Glutamatergic neuron (in vitro differentiated cells): Measurements from ENCODE around the gene CDR2. TPM values are rescaled to one million over a fixed set of nuclear protein-coding genes. Genes with fewer than 3 reads are reported as not detected.

Experiments
- DNase-seq: peaks from one replicate; pipeline ENCODE4 v3.0.0; 2022
- H3K27ac Mint-ChIP-seq: one replicate; pipeline ENCODE4 v1.8.0; 2020; ENCODE audit warnings: mild to moderate bottlenecking, mixed read lengths, inconsistent platforms; ENCODE audit not compliant: unreplicated experiment
- H3K27me3 Mint-ChIP-seq: one replicate; pipeline ENCODE4 v1.8.0; 2020; ENCODE audit warnings: mild to moderate bottlenecking, moderate library complexity, mixed read lengths, inconsistent platforms; ENCODE audit not compliant: unreplicated experiment
- H3K36me3 Mint-ChIP-seq: one replicate; pipeline ENCODE4 v1.8.0; 2020; ENCODE audit warnings: mild to moderate bottlenecking, mixed read lengths, inconsistent platforms; ENCODE audit not compliant: unreplicated experiment
- H3K4me1 Mint-ChIP-seq: one replicate; pipeline ENCODE4 v1.8.0; 2020; ENCODE audit warnings: mild to moderate bottlenecking, low read depth, mixed read lengths, inconsistent platforms; ENCODE audit not compliant: unreplicated experiment
- H3K4me3 Mint-ChIP-seq: one replicate; pipeline ENCODE4 v1.8.0; 2020; ENCODE audit warnings: mild to moderate bottlenecking, mixed read lengths, inconsistent platforms; ENCODE audit not compliant: unreplicated experiment
- H3K9me3 Mint-ChIP-seq: one replicate; pipeline ENCODE4 v1.8.0; 2020; ENCODE audit warnings: mild to moderate bottlenecking, moderate library complexity, mixed read lengths, inconsistent platforms; ENCODE audit not compliant: unreplicated experiment
- total RNA-seq: library from RNA; stranded (reverse); fragmentation: NEBNext Ultra II Directional; extraction: Animal tissue kit (Norgen Biotek cat#: 25700); gene quantifications from one replicate; pipeline ENCODE4 v1.2.1, GENCODE V29; 2021; ENCODE audit not compliant: unreplicated experiment
- TF ChIP-seq, protein P1 (sequence below): fragments of 200-600 bp; sonication (generic); IDR thresholded peaks from one replicate; pipeline ENCODE4 v1.5.0; 2021; ENCODE audit not compliant: partially characterized antibody, unreplicated experiment

CDR2 gene
- total RNA-seq, 1 donor from 2014 or later: 8.5 TPM

DNA sequence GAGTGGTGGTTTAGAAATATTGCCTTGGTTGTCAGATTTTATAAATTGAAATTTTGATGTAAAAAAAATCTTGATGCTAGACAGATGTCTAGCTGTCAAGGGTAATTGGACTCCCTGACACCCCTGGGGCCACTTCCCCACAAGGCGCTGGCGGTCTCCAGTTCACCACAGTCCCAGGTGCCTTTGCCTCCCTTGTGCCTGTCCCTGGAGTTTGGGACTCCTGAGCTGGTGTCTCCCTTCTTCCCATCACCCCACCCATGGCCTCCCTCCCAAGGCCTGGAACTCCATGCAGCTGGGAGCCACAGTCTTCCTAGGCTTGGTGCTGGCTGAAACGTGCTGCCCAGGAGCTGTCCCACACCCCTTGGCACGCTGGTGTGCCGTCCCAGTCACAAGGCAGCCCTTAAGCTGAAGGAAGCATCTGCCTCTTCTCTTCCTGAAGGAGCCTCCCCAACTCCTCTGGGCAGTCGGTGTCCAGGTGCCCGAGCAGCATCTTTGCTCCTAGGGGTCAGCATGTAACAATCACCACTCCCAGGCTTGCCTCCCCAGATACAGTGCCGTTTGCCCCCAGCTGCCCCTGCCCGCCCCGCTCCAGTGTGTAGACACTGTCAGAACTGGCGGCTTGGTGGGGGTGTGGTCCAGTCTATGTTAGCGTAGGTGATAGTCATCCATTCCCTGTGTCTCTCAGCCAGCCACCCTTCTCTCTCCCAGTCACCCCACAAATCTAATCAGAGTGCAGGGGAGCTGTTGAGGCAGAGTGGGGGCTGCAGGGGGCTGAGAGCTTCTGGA is 51.1 kb downstream of the CDR2 start:
- peaks cover 12% of the 10 kb centered on the region for H3K4me1 Mint-ChIP-seq
- H3K9me3 Mint-ChIP-seq: no peaks in the 10 kb centered on the region
- H3K27me3 Mint-ChIP-seq: peaks cover 4% of the 10 kb centered on the region
- H3K4me3 Mint-ChIP-seq: no peak overlapping the region
- TF ChIP-seq, protein P1, sequence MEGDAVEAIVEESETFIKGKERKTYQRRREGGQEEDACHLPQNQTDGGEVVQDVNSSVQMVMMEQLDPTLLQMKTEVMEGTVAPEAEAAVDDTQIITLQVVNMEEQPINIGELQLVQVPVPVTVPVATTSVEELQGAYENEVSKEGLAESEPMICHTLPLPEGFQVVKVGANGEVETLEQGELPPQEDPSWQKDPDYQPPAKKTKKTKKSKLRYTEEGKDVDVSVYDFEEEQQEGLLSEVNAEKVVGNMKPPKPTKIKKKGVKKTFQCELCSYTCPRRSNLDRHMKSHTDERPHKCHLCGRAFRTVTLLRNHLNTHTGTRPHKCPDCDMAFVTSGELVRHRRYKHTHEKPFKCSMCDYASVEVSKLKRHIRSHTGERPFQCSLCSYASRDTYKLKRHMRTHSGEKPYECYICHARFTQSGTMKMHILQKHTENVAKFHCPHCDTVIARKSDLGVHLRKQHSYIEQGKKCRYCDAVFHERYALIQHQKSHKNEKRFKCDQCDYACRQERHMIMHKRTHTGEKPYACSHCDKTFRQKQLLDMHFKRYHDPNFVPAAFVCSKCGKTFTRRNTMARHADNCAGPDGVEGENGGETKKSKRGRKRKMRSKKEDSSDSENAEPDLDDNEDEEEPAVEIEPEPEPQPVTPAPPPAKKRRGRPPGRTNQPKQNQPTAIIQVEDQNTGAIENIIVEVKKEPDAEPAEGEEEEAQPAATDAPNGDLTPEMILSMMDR: no peak
- no peak overlapping the region for H3K27ac Mint-ChIP-seq
- H3K36me3 Mint-ChIP-seq: no peaks in the 10 kb centered on the region
- no peak for DNase-seq

DNA sequence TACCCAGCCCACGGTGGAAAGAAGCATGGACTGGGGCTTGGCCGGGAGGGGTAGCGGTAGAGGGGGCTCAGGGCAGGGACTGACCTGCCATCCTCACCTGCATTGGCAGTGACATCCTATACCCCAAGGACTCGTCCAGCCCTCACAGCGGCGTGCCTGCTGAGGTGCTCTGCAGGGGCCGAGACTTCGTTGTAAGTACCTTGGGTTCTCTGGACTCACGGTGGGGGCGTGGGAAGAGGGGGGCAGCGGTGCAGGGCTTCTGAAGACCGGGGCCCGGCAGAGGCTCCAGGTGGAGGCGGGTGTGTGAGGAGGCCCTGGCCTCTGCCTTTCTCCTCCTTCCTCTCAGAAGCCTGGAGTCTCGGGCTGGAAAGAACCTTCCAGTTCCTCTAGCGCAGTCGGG is 51.7 kb downstream of the CDR2 start:
- H3K27ac Mint-ChIP-seq: no peak overlapping the region
- H3K27me3 Mint-ChIP-seq: peaks cover 4% of the 10 kb centered on the region
- peaks cover 12% of the 10 kb centered on the region for H3K4me1 Mint-ChIP-seq
- DNase-seq: no peak
- no peak overlapping the region for H3K4me3 Mint-ChIP-seq
- no peaks in the 10 kb centered on the region for H3K9me3 Mint-ChIP-seq
- TF ChIP-seq, protein P1: no peak
- no peaks in the 10 kb centered on the region for H3K36me3 Mint-ChIP-seq

DNA sequence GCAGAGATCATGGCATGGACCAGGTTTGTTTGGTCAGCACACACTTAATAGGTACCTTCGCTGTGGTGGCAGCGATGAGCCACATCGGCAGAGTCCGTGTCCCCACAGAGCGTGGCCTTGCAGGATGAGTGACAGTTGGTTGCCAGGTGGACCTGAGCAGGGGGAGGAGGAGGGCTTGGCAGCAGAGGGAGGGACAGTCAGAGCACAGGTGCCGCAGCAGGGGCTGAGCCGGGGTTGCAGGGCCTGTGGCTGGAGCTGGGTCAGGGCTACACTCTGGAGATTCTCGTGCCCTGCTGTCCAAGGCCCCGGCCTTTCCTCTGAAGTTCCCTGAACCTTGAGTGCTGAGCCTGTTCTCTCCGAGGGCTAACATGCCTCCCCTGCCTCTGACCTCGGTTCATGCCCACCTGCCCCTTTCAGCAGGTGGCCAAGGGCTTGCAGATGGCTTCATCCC is 52.4 kb downstream of the CDR2 start:
- Mint-ChIP-seq H3K9me3 (peaks cover 2% of the 10 kb centered on the region), H3K4me1 (peaks cover 12% of the 10 kb centered on the region), H3K4me3 (no peak overlapping the region), H3K36me3 (no peaks in the 10 kb centered on the region), H3K27ac (peak overlapping the region; percentile 62), H3K27me3 (peaks cover 4% of the 10 kb centered on the region)
- TF ChIP-seq, protein P1: no peak
- DNase-seq: no peak

DNA sequence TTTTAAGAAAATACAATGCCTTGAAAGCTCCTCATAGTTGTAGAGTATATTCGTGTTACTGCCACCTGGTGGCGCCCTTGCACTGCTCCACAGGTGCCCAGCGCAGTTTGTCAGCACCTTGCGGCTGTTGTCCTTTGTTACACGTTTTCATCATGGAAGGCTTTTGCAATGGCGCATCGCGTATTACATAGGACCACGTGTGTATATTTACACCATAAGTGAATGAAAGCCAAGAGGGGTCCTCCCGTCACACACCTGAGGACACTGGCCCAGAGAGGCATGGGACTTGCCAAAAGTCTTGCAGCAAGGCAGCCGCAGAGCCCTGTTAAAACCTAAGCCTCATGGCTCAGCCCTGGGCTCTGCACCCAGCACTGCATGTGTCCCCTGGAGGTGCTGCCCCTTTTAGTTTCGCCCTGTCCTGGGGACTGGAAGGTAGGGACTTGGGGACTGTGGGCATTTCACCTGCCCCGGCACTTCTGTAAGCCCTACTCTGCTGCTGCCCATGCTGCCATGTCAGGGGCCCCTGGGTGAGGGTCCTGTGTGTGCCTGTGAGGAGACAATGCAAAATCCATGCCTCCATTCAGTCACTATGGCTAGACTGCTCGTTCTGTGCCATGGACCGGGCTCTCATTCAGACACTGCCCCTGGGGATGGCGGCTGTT is 52.9 kb downstream of the CDR2 start:
- peak; percentile 79 for DNase-seq
- Mint-ChIP-seq H3K4me1 (peaks cover 12% of the 10 kb centered on the region), H3K4me3 (no peak overlapping the region), H3K27ac (peak overlapping the region; percentile 76), H3K9me3 (peaks cover 2% of the 10 kb centered on the region), H3K36me3 (no peaks in the 10 kb centered on the region), H3K27me3 (peaks cover 2% of the 10 kb centered on the region)
- TF ChIP-seq, protein P1: peak; percentile 96
